CD4-positive, alpha-beta T cell (primary cell): ENCODE data around the gene IL22RA1. TPM values are rescaled to one million over a fixed set of nuclear protein-coding genes. Genes with fewer than 3 reads are reported as not detected.

Source experiments
- ATAC-seq: fragments of 200-7000 bp; cut with Tn5 transposase; one replicate; pipeline ENCODE4 v1.10.0; 2022; ENCODE audit warnings: mild to moderate bottlenecking; ENCODE audit not compliant: poor library complexity
- CTCF ChIA-PET: fragments of 350-600 bp; sonication (Branson Sonifier 250); formaldehyde crosslinking; loops from one replicate; lab custom pipeline; 2021; ENCODE audit warnings: antibody characterized with exemption, inconsistent platforms; lab: Charles Lee
- POLR2A ChIA-PET: fragments of 350-600 bp; sonication (Branson Sonifier 250); formaldehyde crosslinking; loops from one replicate; lab custom pipeline; 2021; ENCODE audit warnings: antibody characterized with exemption, inconsistent platforms; lab: Charles Lee
- DNase-seq, 14 experiments: peaks; one replicate each; pipeline ENCODE4 v3.0.0-alpha.2; 2013 to 2020; ENCODE audit warnings: mixed read lengths in 2 of 14
- H3K27ac ChIP-seq, 2 donors: one replicate each; pipeline versions ENCODE4 v1.5.1 to v1.7.0; 2013; ENCODE audit warnings: low read length in 2 of 2, low read depth in 1 of 2, mild to moderate bottlenecking in 1 of 2
- H3K27me3 ChIP-seq, 2 experiments: 1 replicate in 1 of 2; 2 replicates in 1 of 2; pipeline versions ENCODE4 v1.6.1 to v1.7.0; 2013; ENCODE audit warnings: low read length in 2 of 2, control low read depth in 1 of 2, mild to moderate bottlenecking in 1 of 2, moderate library complexity in 1 of 2; ENCODE audit not compliant: insufficient read depth in 2 of 2, control insufficient read depth in 1 of 2
- H3K36me3 ChIP-seq: one replicate; pipeline ENCODE4 v1.6.1; 2013; ENCODE audit warnings: low read length, control low read depth; ENCODE audit not compliant: insufficient read depth
- H3K4me1 ChIP-seq: one replicate; pipeline ENCODE4 v1.6.1; 2013; ENCODE audit warnings: low read length, control low read depth; ENCODE audit not compliant: insufficient read depth
- H3K4me3 ChIP-seq: one replicate; pipeline ENCODE4 v1.5.1; 2013; ENCODE audit warnings: mild to moderate bottlenecking, low read length, moderate library complexity
- H3K9me3 ChIP-seq, 2 experiments: 1 replicate in 1 of 2; 2 replicates in 1 of 2; pipeline versions ENCODE4 v1.6.1 to v1.7.0; 2013; ENCODE audit warnings: low read length in 2 of 2, mild to moderate bottlenecking in 2 of 2, control low read depth in 1 of 2, moderate library complexity in 1 of 2; ENCODE audit not compliant: control insufficient read depth in 1 of 2, insufficient read depth in 1 of 2
- H3K27ac Mint-ChIP-seq: one replicate; pipeline ENCODE4 v1.8.0; 2020; ENCODE audit warnings: mixed read lengths
- H3K27me3 Mint-ChIP-seq: one replicate; pipeline ENCODE4 v1.8.0; 2021; ENCODE audit warnings: mixed read lengths
- H3K36me3 Mint-ChIP-seq: one replicate; pipeline ENCODE4 v1.8.0; 2021; ENCODE audit warnings: low read depth, mixed read lengths
- H3K4me1 Mint-ChIP-seq: one replicate; pipeline ENCODE4 v1.8.0; 2021; ENCODE audit warnings: low read depth, mixed read lengths
- H3K4me3 Mint-ChIP-seq: one replicate; pipeline ENCODE4 v1.8.0; 2020; ENCODE audit warnings: mild to moderate bottlenecking, mixed read lengths
- H3K9me3 Mint-ChIP-seq: one replicate; pipeline ENCODE4 v1.8.0; 2020; ENCODE audit warnings: mixed read lengths
- intact Hi-C, 2 experiments: fragments of 100-400 bp; cut with DNase I in 1 of 2; cut with micrococcal nuclease in 1 of 2; formaldehyde crosslinking; loops; one replicate each; pipeline versions ENCODE4 v1.15.1 to v1.9.0; 2023 to 2025; cut with DNase I, micrococcal nuclease
- total RNA-seq, 174 experiments: library from RNA in 2 of 174; stranded (reverse) in 2 of 174; gene quantifications; one replicate each; pipeline ENCODE4 v1.2.3 and lab custom pipeline; 2021 to 2026
- TF ChIP-seq, protein P1 (sequence below): fragments of 200-600 bp; IDR thresholded peaks from one replicate; pipeline ENCODE4 v1.8.0; 2022; ENCODE audit warnings: antibody characterized with exemption, mild to moderate bottlenecking

IL22RA1 gene
- total RNA-seq, 2 experiments from 2014 or later: not detected

GRCh38 chr1:24133819-24134218 lies 9.1 kb downstream of the IL22RA1 start:
- Mint-ChIP-seq H3K4me1 (no peaks in the 10 kb centered on the region), H3K4me3 (no peak overlapping the region), H3K27me3 (peaks cover 18% of the 10 kb centered on the region), H3K9me3 (no peaks in the 10 kb centered on the region), H3K36me3 (no peaks in the 10 kb centered on the region), H3K27ac (no peak overlapping the region)
- H3K36me3 ChIP-seq: no peaks in the 10 kb centered on the region
- H3K27me3 ChIP-seq: peaks cover 0 to 2% of the 10 kb centered on the region in 2 experiments
- H3K9me3 ChIP-seq: peaks cover 5 to 16% of the 10 kb centered on the region in 2 experiments
- ATAC-seq: no peak
- no peak for DNase-seq
- intact Hi-C loops: no loop called here
- CTCF ChIA-PET: no interaction called here
- POLR2A ChIA-PET: no interaction called here
- H3K4me3 ChIP-seq: no peak overlapping the region
- H3K27ac ChIP-seq: no peak overlapping the region
- TF ChIP-seq, protein P1, sequence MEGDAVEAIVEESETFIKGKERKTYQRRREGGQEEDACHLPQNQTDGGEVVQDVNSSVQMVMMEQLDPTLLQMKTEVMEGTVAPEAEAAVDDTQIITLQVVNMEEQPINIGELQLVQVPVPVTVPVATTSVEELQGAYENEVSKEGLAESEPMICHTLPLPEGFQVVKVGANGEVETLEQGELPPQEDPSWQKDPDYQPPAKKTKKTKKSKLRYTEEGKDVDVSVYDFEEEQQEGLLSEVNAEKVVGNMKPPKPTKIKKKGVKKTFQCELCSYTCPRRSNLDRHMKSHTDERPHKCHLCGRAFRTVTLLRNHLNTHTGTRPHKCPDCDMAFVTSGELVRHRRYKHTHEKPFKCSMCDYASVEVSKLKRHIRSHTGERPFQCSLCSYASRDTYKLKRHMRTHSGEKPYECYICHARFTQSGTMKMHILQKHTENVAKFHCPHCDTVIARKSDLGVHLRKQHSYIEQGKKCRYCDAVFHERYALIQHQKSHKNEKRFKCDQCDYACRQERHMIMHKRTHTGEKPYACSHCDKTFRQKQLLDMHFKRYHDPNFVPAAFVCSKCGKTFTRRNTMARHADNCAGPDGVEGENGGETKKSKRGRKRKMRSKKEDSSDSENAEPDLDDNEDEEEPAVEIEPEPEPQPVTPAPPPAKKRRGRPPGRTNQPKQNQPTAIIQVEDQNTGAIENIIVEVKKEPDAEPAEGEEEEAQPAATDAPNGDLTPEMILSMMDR: no peak
- no peaks in the 10 kb centered on the region for H3K4me1 ChIP-seq

GRCh38 chr1:24130385-24130784 lies 12.6 kb downstream of the IL22RA1 start:
- CTCF ChIA-PET: no interaction called here
- no peak overlapping the region for H3K27ac ChIP-seq
- intact Hi-C loops: no loop called here
- no peaks in the 10 kb centered on the region for H3K36me3 Mint-ChIP-seq
- H3K4me1 ChIP-seq: no peaks in the 10 kb centered on the region
- POLR2A ChIA-PET: no interaction called here
- peaks cover 5 to 16% of the 10 kb centered on the region in 2 experiments for H3K9me3 ChIP-seq
- TF ChIP-seq, protein P1: no peak
- H3K4me3 ChIP-seq: no peak overlapping the region
- no peaks in the 10 kb centered on the region for H3K27me3 ChIP-seq
- no peaks in the 10 kb centered on the region for H3K4me1 Mint-ChIP-seq
- H3K9me3 Mint-ChIP-seq: no peaks in the 10 kb centered on the region
- ATAC-seq: no peak
- no peak for DNase-seq
- no peak overlapping the region for H3K4me3 Mint-ChIP-seq
- H3K36me3 ChIP-seq: no peaks in the 10 kb centered on the region
- H3K27ac Mint-ChIP-seq: no peak overlapping the region
- H3K27me3 Mint-ChIP-seq: peaks cover 8% of the 10 kb centered on the region

- Histone ChIP-seq H3K27ac (no peak overlapping the region), H3K9me3 (peaks cover 5 to 16% of the 10 kb centered on the region in 2 experiments), H3K36me3 (no peaks in the 10 kb centered on the region), H3K4me1 (no peaks in the 10 kb centered on the region), H3K27me3 (no peaks in the 10 kb centered on the region), H3K4me3 (no peak overlapping the region)
- Mint-ChIP-seq H3K27me3 (peaks cover 3% of the 10 kb centered on the region), H3K4me1 (no peaks in the 10 kb centered on the region), H3K36me3 (no peaks in the 10 kb centered on the region), H3K4me3 (no peak overlapping the region), H3K9me3 (no peaks in the 10 kb centered on the region), H3K27ac (no peak overlapping the region)
- CTCF ChIA-PET: no interaction called here
- intact Hi-C loops: no loop called here
- POLR2A ChIA-PET: no interaction called here
- TF ChIP-seq, protein P1: no peak
- DNase-seq (no peak), ATAC-seq (no peak)
These were observed 15.1 kb downstream of the IL22RA1 start for GRCh38 chr1:24127801-24128363.
